Gastroesophageal sphincter (tissue), 3 donors: Measurements from ENCODE around the gene NLRC3.

Experiments used
- CTCF ChIP-seq, 4 experiments: fragments of 200-600 bp in 2 of 4; fragments of 450-650 bp in 2 of 4; sonication (generic) in 1 of 4; IDR thresholded peaks; one replicate each; pipeline ENCODE4 v1.5.1; 2017 to 2019; ENCODE audit warnings: antibody characterized with exemption in 4 of 4, mild to moderate bottlenecking in 2 of 4, moderate library complexity in 2 of 4
- POLR2A ChIP-seq, 2 donors: fragments of 450-650 bp; IDR thresholded peaks; one replicate each; pipeline ENCODE4 v1.6.1; 2017; ENCODE audit warnings: antibody characterized with exemption in 2 of 2, mild to moderate bottlenecking in 2 of 2, moderate library complexity in 1 of 2
- POLR2AphosphoS5 ChIP-seq: sonication (generic); formaldehyde crosslinking; IDR thresholded peaks from one replicate; pipeline ENCODE4 v1.6.1; 2017; ENCODE audit warnings: antibody characterized with exemption

GRCh38 chr16:3602320-3602653, 25.1 kb upstream of the NLRC3 start:
- TF ChIP-seq POLR2AphosphoS5 (no peak), POLR2A (IDR thresholded peaks at IDR 0.05) (no peak), CTCF (IDR thresholded peaks at IDR 0.05) (no peak)
